GM12878 (cell line): ENCODE measurements around the gene HSD17B10.

Experiments
- CTCF ChIP-seq, 3 experiments: IDR thresholded peaks in 2 of 3; conservative IDR thresholded peaks in 1 of 3; 2 replicates each; pipeline ENCODE4 v1.5.1; 2011; ENCODE audit warnings: low read depth in 3 of 3, low read length in 3 of 3, mild to moderate bottlenecking in 3 of 3, control low read depth in 2 of 3, moderate library complexity in 2 of 3, inconsistent platforms in 1 of 3, mixed read lengths in 1 of 3; ENCODE audit not compliant: control insufficient read depth in 2 of 3, insufficient read depth in 1 of 3; ENCODE audit errors: extremely low read depth in 1 of 3
- MYC ChIP-seq: IDR thresholded peaks from 2 replicates; pipeline ENCODE4 v1.6.1; 2011; ENCODE audit warnings: mild to moderate bottlenecking, low read length, moderate library complexity, inconsistent platforms; ENCODE audit not compliant: insufficient read depth, insufficient replicate concordance, insufficient read length, severe bottlenecking
- PAX8 ChIP-seq: fragments of 450-650 bp; IDR thresholded peaks from 2 replicates; pipeline ENCODE4 v1.6.1; 2017; ENCODE audit warnings: mild to moderate bottlenecking, moderate library complexity
- POLR2A ChIP-seq: IDR thresholded peaks from 2 replicates; pipeline ENCODE4 v1.6.1; 2011; ENCODE audit warnings: low read depth, mild to moderate bottlenecking, low read length
- TAF1 ChIP-seq: IDR thresholded peaks from 2 replicates; pipeline ENCODE4 v1.6.1; 2011; ENCODE audit warnings: mild to moderate bottlenecking, low read depth, low read length, borderline replicate concordance

DNA sequence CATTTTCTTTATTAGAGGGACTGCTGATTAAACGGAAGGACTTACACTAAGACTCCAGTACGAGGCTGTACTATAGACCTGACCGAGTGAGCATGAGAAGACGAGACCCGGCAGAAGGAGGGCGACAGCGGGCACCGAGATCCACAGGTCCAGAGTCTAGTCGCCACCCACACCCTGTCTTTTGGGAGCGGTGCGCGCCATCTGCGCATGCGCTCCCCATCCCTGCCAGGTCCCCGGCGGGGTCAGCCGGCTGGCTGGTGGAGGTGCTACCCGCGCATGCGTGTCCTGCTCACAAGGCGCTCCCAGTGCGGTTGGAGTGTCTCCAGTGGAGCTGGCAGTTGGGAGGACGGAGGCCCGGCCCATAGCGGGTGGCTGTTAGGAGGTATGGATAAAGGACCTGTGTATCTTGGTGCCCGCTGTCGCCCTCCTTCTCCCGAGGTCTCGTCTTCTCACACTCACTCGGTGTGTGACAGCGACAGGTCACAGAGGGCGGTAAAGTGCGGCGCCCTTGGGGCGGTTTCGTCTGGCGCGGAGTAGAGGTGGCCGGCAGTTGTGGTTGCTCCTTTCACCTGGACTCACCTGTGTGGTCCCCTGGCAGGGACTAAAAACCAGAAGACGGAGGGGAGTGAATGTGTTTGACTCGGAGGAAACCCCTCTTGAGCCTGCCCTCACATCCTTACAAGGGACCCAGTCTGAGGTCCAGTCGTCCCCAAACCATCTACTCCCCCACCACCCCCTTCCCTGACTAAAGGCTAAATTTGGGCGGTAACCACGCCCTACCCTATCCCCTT, 7.6 kb upstream of the HSD17B10 start:
- TF ChIP-seq POLR2A (peak; percentile 14; the same call in 1 of the 2 replicates), CTCF (IDR thresholded peaks at IDR 0.05 in 2 of 3, conservative IDR thresholded peaks at IDR 0.05 in 1 of 3; ENCODE audit: control insufficient read depth in 2 of 3, extremely low read depth in 1 of 3, insufficient read depth in 1 of 3, low read depth in 3 of 3, low read length in 3 of 3) (no peak), TAF1 (no peak), PAX8 (no peak), MYC (no peak)
